Measurements from ENCODE around the gene ACSM6. TPM values are rescaled to one million over a fixed set of nuclear protein-coding genes. Genes with fewer than 3 reads are reported as not detected.

Gene ACSM6
- total RNA-seq, 6 experiments from 2014 or later: 0.12 TPM; not detected in 5

- WGBS (ENCODE audit: insufficient coverage, low coverage, low lambda C conversion rate, missing lambda C conversion rate): 62% methylated on average over 1 of the region's 1 CpG
- intact Hi-C loops (cut with DNase I): no loop called here
- H3K27me3 ChIP-seq: no peaks in the 10 kb centered on the region
- H3K27ac ChIP-seq: peak overlapping the region; percentile 17 to 85 (median 61)
- no peak for TF ChIP-seq CTCF (IDR thresholded peaks at IDR 0.05)
- no peak for TF ChIP-seq POLR2A (IDR thresholded peaks at IDR 0.05)
- no peak overlapping the region for H3K4me3 ChIP-seq
- ATAC-seq (no peak), DNase-seq (no peak)
- H3K4me1 ChIP-seq: peaks cover 0 to 85% (median 27%) of the 10 kb centered on the region in 4 donors
- no peaks in the 10 kb centered on the region for H3K9me3 ChIP-seq
- no peaks in the 10 kb centered on the region for H3K36me3 ChIP-seq
Observed at GRCh38 chr10:95277201-95277570, 83.1 kb downstream of the ACSM6 start.

- 57% methylated on average over 3 of the region's 3 CpGs for WGBS (ENCODE audit: insufficient coverage, low coverage, low lambda C conversion rate, missing lambda C conversion rate)
- TF ChIP-seq POLR2A (IDR thresholded peaks at IDR 0.05) (no peak), CTCF (IDR thresholded peaks at IDR 0.05) (no peak)
- no peaks in the 10 kb centered on the region for H3K9me3 ChIP-seq
- H3K36me3 ChIP-seq: no peaks in the 10 kb centered on the region
- DNase-seq (no peak), ATAC-seq (no peak)
- intact Hi-C loops (cut with DNase I): no loop called here
- no peaks in the 10 kb centered on the region for H3K27me3 ChIP-seq
- peaks cover 0 to 84% (median 26%) of the 10 kb centered on the region in 4 donors for H3K4me1 ChIP-seq
- H3K27ac ChIP-seq: peak overlapping the region in 2 of 3 donors; percentile 83 to 85
- H3K4me3 ChIP-seq: no peak overlapping the region
Observed at GRCh38 chr10:95277614-95278013, 83.6 kb downstream of the ACSM6 start.

Small RNA genes within 50 kb of the gene (small RNA-seq; reads per million reads assigned to genes)
- gene AL157834.3: 0 reads per million in 2 experiments

Other genes starting within 250 kb of the ACSM6 start
- gene CYP2C8, start 124.7 kb upstream of the ACSM6 start, total RNA-seq: 1,000 to 10,000 TPM in 3 of 6 experiments, 100 to 1,000 TPM in 3; 176 to 3,507 (median 1,131) TPM
- 100 to 1,000 TPM in 1 of 6 experiments, 10 to 100 TPM in 5; 63.9 to 105 (median 82.1) TPM for gene PDLIM1, start 96.8 kb downstream of the ACSM6 start, total RNA-seq

All from right lobe of liver (tissue), 6 donors.